ENCODE data around the gene TMEM45B. TPM values are rescaled to one million over a fixed set of nuclear protein-coding genes. Genes with fewer than 3 reads are reported as not detected.

TMEM45B gene
- total and polyA plus RNA-seq, 2 experiments from 2014 or later: 0.11 to 0.38 TPM

Small RNA genes within 50 kb of the gene (small RNA-seq; reads per million reads assigned to genes)
- not detected for gene AP003327.1 (ENCODE audit: low replicate concordance)

Other genes starting within 250 kb of the TMEM45B start
- gene NFRKB, start 79.7 kb downstream of the TMEM45B start, total RNA-seq (2014; rRNA removed; shearing (Covaris generic)): 28.7 and 44.9 TPM in 2 replicates
- 21.7 and 22.4 TPM in 2 replicates for gene NFRKB, start 79.7 kb downstream of the TMEM45B start, polyA plus RNA-seq (2016; fragmentation: Nextera tagmentation; extraction: Ambion mirVana)
- 12.5 and 14.9 TPM in 2 replicates for gene PRDM10, start 187.0 kb downstream of the TMEM45B start, total RNA-seq (2014; rRNA removed; shearing (Covaris generic))
- 4.0 and 5.2 TPM in 2 replicates for gene PRDM10, start 187.0 kb downstream of the TMEM45B start, polyA plus RNA-seq (2016; fragmentation: Nextera tagmentation; extraction: Ambion mirVana)

Data from GM23338 (cell line).